K562 (cell line): ENCODE measurements around the gene ZNF516.

Source experiments
- BCL6 ChIP-seq: fragments of 250-450 bp; sonication (Bioruptor Pico); IDR thresholded peaks from 2 replicates; pipeline ENCODE4 v1.4.0; 2020
- ZEB2 ChIP-seq: fragments of 450-650 bp; IDR thresholded peaks from 2 replicates; pipeline ENCODE4 v1.6.1; 2016
- TF ChIP-seq, protein P1 (sequence below): sonication (generic); formaldehyde crosslinking; IDR thresholded peaks from 2 replicates; pipeline ENCODE4 v1.8.1; 2022; ENCODE audit warnings: missing genetic modification reagents

DNA sequence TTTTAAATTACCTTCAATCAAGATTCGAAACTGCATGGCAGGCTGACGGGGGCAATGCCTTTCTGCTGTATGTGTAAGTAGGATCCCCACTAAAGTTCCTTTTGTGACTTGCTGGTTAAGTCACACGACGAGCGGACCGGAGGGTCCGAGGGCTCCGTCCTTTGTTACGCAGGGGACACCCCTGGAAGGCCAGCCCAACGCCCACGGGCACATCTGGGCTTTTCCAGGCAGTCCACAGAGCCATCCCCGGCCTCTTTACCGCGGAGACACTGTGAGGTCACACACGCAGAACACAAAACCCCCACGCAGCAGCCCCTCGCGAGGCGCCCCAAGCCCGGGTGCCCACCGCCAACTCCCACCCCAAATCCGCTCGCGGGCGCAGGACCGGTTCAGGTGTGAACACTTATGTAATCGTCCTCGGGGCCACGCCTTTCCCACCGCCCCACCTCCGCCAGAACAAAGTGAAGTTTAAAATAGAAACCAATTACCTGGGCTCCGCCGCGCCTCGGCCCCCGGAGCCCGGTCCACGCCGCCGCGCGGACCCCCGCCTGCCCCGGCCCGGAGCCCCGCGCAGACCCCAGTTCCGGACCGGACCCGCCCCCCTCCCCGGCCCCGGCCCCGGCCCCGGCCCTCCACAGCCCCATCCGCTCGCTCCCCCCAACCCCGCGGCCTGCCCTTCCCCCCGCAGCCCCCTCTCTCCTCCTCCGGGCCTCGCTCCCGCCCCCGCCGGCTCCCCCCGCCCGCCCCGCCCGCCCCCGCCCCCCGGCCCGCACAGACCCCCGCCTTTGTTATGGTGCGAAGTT, 4.2 kb downstream of the ZNF516 start:
- no peak for TF ChIP-seq ZEB2
- TF ChIP-seq BCL6: no peak
- TF ChIP-seq, protein P1, sequence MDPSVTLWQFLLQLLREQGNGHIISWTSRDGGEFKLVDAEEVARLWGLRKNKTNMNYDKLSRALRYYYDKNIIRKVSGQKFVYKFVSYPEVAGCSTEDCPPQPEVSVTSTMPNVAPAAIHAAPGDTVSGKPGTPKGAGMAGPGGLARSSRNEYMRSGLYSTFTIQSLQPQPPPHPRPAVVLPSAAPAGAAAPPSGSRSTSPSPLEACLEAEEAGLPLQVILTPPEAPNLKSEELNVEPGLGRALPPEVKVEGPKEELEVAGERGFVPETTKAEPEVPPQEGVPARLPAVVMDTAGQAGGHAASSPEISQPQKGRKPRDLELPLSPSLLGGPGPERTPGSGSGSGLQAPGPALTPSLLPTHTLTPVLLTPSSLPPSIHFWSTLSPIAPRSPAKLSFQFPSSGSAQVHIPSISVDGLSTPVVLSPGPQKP (CRISPR knock-in tag): no peak
